Large intestine (tissue), 12 donors: ENCODE data around the gene MYO5C. TPM values are rescaled to one million over a fixed set of nuclear protein-coding genes. Genes with fewer than 3 reads are reported as not detected.

Experiments
- DNase-seq, 2 donors: peaks; one replicate each; pipeline versions ENCODE4 v3.0.0 to v3.0.0-alpha.2; 2013
- H3K27ac ChIP-seq: one replicate; pipeline ENCODE4 v1.5.1; 2013; ENCODE audit warnings: low read length
- H3K27me3 ChIP-seq: 2 replicates; pipeline ENCODE4 v1.6.1; 2013; ENCODE audit warnings: low read length; ENCODE audit not compliant: control insufficient read depth, insufficient read depth
- H3K36me3 ChIP-seq: 2 replicates; pipeline ENCODE4 v1.6.1; 2013; ENCODE audit warnings: low read length; ENCODE audit not compliant: control insufficient read depth, insufficient read depth
- H3K4me1 ChIP-seq: one replicate; pipeline ENCODE4 v1.6.1; 2013; ENCODE audit warnings: low read length; ENCODE audit not compliant: control insufficient read depth, insufficient read depth
- H3K4me3 ChIP-seq: one replicate; pipeline ENCODE4 v1.5.1; 2013; ENCODE audit warnings: low read length
- H3K9me3 ChIP-seq: one replicate; pipeline ENCODE4 v1.6.1; 2013; ENCODE audit warnings: mild to moderate bottlenecking, low read depth, low read length, moderate library complexity; ENCODE audit not compliant: control insufficient read depth
- WGBS: methylation state at CpG from one replicate; pipeline ENCODE4 v1.1.5; 2013; ENCODE audit warnings: low lambda C conversion rate; ENCODE audit not compliant: insufficient coverage; 5-methylcytosine and 5-hydroxymethylcytosine counted together
- long read RNA-seq, 11 donors: transcript quantifications; one replicate each; lab custom pipeline, GENCODE V29; 2026
- polyA plus RNA-seq: library from polyadenylated mRNA; unstranded; fragments of 120-200 nt; gene quantifications from one replicate; pipeline ENCODE4 v1.2.1, GENCODE V29; 2013

Gene MYO5C, protein sequence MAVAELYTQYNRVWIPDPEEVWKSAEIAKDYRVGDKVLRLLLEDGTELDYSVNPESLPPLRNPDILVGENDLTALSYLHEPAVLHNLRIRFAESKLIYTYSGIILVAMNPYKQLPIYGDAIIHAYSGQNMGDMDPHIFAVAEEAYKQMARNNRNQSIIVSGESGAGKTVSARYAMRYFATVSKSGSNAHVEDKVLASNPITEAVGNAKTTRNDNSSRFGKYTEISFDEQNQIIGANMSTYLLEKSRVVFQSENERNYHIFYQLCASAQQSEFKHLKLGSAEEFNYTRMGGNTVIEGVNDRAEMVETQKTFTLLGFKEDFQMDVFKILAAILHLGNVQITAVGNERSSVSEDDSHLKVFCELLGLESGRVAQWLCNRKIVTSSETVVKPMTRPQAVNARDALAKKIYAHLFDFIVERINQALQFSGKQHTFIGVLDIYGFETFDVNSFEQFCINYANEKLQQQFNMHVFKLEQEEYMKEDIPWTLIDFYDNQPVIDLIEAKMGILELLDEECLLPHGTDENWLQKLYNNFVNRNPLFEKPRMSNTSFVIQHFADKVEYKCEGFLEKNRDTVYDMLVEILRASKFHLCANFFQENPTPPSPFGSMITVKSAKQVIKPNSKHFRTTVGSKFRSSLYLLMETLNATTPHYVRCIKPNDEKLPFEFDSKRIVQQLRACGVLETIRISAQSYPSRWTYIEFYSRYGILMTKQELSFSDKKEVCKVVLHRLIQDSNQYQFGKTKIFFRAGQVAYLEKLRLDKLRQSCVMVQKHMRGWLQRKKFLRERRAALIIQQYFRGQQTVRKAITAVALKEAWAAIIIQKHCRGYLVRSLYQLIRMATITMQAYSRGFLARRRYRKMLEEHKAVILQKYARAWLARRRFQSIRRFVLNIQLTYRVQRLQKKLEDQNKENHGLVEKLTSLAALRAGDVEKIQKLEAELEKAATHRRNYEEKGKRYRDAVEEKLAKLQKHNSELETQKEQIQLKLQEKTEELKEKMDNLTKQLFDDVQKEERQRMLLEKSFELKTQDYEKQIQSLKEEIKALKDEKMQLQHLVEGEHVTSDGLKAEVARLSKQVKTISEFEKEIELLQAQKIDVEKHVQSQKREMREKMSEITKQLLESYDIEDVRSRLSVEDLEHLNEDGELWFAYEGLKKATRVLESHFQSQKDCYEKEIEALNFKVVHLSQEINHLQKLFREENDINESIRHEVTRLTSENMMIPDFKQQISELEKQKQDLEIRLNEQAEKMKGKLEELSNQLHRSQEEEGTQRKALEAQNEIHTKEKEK (N-terminal part only)
- 12.8 TPM for polyA plus RNA-seq
- long read RNA-seq, donor 1, result 0 reads
- long read RNA-seq, donor 2, partial matches to known transcripts, result 23 of 23 reads
- long read RNA-seq, donor 2, other reads (novel, unspliced or antisense), result 0 of 23 reads
- long read RNA-seq, donor 3, result 0 reads
- long read RNA-seq, donor 4, result 0 reads
- long read RNA-seq, donor 5, result 0 reads
- long read RNA-seq, donor 6, result 0 reads
- long read RNA-seq, donor 7, result 0 reads
- long read RNA-seq, donor 8, result 0 reads
- long read RNA-seq, donor 9, partial matches to known transcripts, result 0 of 1 reads
- long read RNA-seq, donor 9, other reads (novel, unspliced or antisense), result 0 of 1 reads
- long read RNA-seq, donor 10, result 0 reads
- long read RNA-seq, donor 11, result 0 reads

DNA sequence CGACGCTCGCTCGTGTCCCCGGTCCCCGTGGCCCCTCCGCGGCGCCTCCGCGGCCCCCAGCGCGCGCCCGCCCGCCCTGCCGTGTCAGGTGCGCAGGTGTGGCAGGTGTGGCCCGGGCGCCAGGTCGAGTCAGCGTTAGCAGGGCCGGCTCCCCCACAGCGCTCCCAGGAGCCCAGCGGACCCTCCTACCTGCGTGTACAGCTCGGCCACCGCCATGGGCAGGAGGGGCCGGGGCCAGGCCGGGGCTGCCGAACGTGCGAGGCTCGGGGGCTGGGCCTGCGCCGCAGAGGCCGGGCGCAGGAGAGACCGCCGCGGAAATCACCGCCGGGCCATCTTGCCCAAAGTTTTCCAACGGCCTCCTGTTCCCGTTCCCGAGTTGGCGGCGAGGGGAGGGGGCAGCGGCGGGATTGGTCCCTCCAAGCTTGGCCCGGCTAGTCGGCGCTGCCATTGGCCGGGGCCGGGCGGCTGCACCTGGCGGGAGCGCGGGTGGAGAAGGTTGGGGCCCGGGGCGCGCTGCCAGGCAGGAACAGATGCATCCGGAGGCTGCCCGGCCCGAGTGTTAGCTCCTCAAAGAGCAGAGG is at the start of gene MYO5C:
MYO5C (minus strand) TSS at position 384 of the 581 bp plus-strand sequence; CDS start at position 216, 168 bp downstream.
- DNase-seq, result peak; percentile 38 to 84
- Histone ChIP-seq H3K4me1 (no peaks in the 10 kb centered on the region), H3K36me3 (no peaks in the 10 kb centered on the region), H3K4me3 (peak within 1 kb of the TSS; percentile 45), H3K27me3 (peaks cover 5% of the 10 kb centered on the region), H3K27ac (peak within 1 kb of the TSS; percentile 33), H3K9me3 (no peaks in the 10 kb centered on the region)
- WGBS, result no CpG with 5 or more reads among the region's 65 CpGs

DNA sequence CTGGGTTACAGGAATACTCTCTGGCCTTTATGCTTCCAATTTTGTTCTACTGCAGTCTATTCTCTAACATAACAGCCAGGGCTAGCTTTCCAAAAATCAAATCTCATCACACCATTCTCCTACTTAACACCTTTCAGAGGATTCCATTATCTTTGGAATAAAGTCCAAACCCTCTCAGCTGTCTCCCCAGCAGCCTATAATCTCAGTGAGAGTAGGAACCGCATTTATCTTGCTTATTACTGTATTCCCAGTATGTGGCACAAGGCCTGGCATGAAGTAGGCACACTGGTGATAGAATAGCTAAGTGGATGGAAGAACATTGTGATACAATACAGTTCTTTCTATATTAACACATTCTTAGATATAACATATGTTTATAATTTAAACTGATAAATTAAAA is 49.0 kb upstream of the MYO5C start:
- no peak for DNase-seq
- H3K27me3 ChIP-seq, result no peaks in the 10 kb centered on the region
- no peaks in the 10 kb centered on the region for H3K9me3 ChIP-seq
- H3K4me1 ChIP-seq, result no peaks in the 10 kb centered on the region
- H3K4me3 ChIP-seq, result no peak overlapping the region
- no peaks in the 10 kb centered on the region for H3K36me3 ChIP-seq
- H3K27ac ChIP-seq, result no peak overlapping the region
- WGBS, result 40% methylated on average over 1 of the region's 1 CpG

DNA sequence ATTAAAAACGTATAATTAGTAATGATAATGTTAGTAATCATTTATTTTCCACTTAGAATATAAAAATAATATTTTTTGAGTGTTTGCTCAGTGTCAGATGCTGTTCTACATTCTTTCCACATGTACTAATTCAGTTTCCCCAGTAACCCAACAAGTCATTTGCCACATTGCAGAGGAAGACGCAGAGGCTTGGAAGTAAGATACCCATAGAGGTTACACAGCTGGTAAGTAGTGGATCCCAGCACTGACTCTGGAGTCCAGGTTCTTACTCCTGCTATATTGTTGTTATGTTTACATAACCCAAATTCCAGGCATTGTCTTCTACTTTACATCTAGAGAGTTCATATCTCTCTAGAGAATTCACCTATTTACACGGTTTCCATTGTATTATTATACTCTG is 48.2 kb upstream of the MYO5C start:
- Histone ChIP-seq H3K27me3 (no peaks in the 10 kb centered on the region), H3K36me3 (no peaks in the 10 kb centered on the region), H3K27ac (no peak overlapping the region), H3K4me1 (no peaks in the 10 kb centered on the region), H3K9me3 (no peaks in the 10 kb centered on the region), H3K4me3 (no peak overlapping the region)
- WGBS, result 68% methylated on average over 2 of the region's 3 CpGs
- no peak for DNase-seq

DNA sequence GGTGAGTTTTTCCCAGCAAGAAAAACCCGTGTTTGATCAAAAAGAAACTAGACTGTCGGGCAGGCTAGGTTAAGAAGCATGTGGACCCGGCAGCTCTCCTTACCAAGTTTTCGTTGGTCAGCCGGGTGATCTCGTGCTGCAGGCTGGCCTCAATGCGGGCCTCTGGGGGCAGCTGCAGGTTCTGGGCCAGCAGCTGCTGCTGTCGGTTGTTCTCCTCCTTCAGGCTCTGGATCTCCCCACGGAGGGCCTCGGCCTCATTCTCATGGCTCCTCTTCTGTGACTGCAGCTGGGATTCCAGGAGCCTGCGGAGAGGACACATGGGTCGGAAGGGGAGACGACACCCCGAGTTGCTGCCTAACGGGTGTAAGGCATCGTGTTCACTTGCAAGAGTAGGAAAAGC is 44.5 kb upstream of the MYO5C start:
- H3K27me3 ChIP-seq, result no peaks in the 10 kb centered on the region

DNA sequence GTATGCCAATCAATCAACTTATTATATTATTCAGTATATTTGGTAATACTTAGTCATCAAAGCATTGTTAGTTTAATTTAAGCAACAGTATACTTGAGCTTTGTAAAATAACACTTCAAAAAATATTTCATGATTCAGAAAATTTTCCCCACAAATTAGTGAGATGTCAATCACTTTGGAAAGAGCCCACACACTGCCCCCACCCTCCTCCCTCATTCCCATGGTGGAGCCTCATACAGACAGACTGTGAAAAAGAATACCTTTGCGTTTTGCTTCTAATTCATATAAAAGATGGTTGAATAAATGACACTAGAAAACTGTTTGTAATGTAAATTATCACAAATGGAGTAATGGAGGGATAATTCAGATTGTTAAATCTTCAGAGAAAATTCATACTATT is 43.3 kb upstream of the MYO5C start:
- no peaks in the 10 kb centered on the region for H3K9me3 ChIP-seq
- H3K36me3 ChIP-seq, result no peaks in the 10 kb centered on the region
- no peaks in the 10 kb centered on the region for H3K4me1 ChIP-seq
- DNase-seq, result no peak
- H3K27ac ChIP-seq, result no peak overlapping the region
- H3K4me3 ChIP-seq, result no peak overlapping the region
- no CpG with 5 or more reads among the region's 1 CpG for WGBS
- no peaks in the 10 kb centered on the region for H3K27me3 ChIP-seq

More for the DNA sequence above, 44.5 kb upstream of the MYO5C start:
- Histone ChIP-seq H3K27ac (no peak overlapping the region), H3K36me3 (no peaks in the 10 kb centered on the region), H3K4me3 (no peak overlapping the region), H3K9me3 (no peaks in the 10 kb centered on the region), H3K4me1 (no peaks in the 10 kb centered on the region)
- WGBS, result no CpG with 5 or more reads among the region's 16 CpGs
- DNase-seq, result no peak

DNA sequence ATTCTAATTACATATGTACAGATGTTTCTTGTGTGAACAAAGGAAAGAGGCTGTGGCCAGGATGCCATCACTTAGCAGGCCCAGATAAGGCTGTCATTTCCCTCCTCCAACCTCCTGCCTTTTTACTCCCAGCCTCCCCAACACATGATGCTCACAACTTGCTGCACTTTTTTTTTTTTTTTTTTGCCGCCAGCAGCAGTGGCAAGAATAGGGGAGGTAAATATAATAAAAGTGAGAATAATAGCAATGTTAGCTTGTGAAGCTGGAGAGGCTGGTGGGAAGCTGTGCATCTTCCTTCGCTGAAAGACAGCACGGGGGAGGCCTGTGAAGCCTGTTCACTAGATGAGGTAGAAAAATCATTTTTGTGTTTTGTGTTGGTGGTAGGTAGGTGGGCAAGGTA is 42.5 kb upstream of the MYO5C start:
- no CpG with 5 or more reads among the region's 3 CpGs for WGBS
- H3K4me3 ChIP-seq, result no peak overlapping the region
- H3K27ac ChIP-seq, result no peak overlapping the region
- no peaks in the 10 kb centered on the region for H3K9me3 ChIP-seq
- H3K36me3 ChIP-seq, result no peaks in the 10 kb centered on the region
- DNase-seq, result no peak
- no peaks in the 10 kb centered on the region for H3K27me3 ChIP-seq
- no peaks in the 10 kb centered on the region for H3K4me1 ChIP-seq

DNA sequence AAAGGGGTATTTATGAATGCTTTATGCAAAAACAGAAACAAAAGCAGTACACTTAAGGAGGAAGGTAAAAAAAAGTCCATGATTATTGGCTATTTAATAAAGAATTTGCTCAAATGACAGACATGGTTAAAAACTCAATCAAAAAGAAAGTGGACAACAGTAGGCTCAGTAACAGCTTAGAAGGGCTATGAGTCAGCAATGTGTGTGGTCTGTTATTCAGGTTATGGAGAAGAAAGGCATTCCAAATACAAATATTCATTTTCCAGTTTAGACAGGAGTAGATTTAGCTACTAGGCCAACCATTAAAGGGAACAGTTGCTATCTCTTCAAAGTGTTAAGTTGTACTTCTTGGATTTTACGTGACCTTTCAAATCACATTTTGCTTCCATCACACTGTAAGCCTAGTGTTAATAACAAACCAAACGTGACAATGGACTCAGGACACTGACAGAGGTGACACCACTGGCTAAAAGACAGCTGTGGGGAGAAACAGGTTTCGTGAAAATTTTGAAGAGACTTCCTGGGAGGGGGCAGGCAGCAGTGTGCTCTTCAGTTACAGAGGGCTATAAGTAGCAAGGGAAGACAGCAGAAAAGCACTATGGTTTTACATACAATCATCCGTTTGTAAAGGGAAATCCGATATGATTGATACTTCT is 41.7 kb upstream of the MYO5C start:
- no peak overlapping the region for H3K4me3 ChIP-seq
- no peaks in the 10 kb centered on the region for H3K4me1 ChIP-seq
- H3K27me3 ChIP-seq, result no peaks in the 10 kb centered on the region
- H3K9me3 ChIP-seq, result no peaks in the 10 kb centered on the region
- no peak overlapping the region for H3K27ac ChIP-seq
- WGBS, result no CpG with 5 or more reads among the region's 5 CpGs
- H3K36me3 ChIP-seq, result no peaks in the 10 kb centered on the region
- no peak for DNase-seq

DNA sequence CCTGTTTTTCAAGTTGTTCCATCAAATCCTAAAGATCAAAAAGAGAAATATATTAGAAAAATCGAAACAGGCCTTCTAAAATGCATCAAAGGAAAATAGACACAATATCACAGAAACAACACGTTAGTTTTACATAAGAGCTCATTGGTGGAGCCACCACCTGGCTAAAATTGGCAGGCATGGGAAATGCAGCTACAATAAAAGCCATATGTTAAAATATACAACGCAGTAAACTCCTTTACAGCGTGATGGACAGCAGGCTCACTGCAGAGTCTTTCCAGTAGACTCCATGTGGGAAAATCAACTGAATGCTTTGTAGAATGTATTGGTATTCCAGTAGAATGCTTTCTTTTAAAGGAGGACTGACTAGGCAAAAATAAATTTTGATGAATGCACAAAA is 40.9 kb upstream of the MYO5C start:
- Histone ChIP-seq H3K4me1 (no peaks in the 10 kb centered on the region), H3K27me3 (no peaks in the 10 kb centered on the region), H3K27ac (no peak overlapping the region), H3K36me3 (no peaks in the 10 kb centered on the region), H3K9me3 (no peaks in the 10 kb centered on the region), H3K4me3 (no peak overlapping the region)
- 86% methylated on average over 1 of the region's 4 CpGs for WGBS
- DNase-seq, result peak in 1 of 2 donors; percentile 11

DNA sequence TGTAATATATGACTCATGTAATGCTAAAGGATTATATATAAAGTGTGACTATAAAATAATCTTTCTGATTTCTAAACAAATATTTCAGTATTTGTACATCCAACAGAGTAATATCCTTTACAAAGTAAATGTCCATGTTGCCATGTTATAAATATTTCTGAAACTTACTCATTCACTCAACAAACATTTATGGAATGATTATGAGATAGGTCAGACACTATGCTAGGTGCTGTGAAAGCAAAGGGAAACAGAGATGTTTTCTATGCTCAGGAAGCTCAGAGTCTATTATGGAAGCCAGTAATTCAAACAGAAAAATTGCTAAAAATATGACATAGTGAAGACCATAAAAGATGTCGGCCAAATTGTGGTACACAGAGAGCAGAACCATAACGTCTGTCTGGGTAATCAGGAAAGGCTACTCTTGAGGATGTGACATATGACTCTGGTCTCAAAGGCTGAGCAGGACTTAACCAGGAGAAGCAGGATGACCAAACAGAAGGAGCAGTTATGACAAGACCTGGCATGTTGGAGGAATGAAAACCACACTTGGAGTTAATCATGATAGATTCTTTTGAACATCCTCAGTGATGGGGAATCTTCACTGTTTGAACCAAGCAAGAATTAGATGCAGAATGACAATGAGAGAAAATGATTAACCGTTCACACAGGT is 39.0 kb upstream of the MYO5C start:
- no peak overlapping the region for H3K27ac ChIP-seq
- 66% methylated on average over 2 of the region's 3 CpGs for WGBS
- no peaks in the 10 kb centered on the region for H3K9me3 ChIP-seq
- no peak for DNase-seq
- H3K4me3 ChIP-seq, result no peak overlapping the region
- no peaks in the 10 kb centered on the region for H3K36me3 ChIP-seq
- no peaks in the 10 kb centered on the region for H3K27me3 ChIP-seq
- no peaks in the 10 kb centered on the region for H3K4me1 ChIP-seq
